ENCODE measurements around the gene ADCY9. TPM values are rescaled to one million over a fixed set of nuclear protein-coding genes. Genes with fewer than 3 reads are reported as not detected.

ADCY9 gene
- total and polyA plus RNA-seq, 2 experiments from 2014 or later = 1.9 to 21.9 TPM

DNA sequence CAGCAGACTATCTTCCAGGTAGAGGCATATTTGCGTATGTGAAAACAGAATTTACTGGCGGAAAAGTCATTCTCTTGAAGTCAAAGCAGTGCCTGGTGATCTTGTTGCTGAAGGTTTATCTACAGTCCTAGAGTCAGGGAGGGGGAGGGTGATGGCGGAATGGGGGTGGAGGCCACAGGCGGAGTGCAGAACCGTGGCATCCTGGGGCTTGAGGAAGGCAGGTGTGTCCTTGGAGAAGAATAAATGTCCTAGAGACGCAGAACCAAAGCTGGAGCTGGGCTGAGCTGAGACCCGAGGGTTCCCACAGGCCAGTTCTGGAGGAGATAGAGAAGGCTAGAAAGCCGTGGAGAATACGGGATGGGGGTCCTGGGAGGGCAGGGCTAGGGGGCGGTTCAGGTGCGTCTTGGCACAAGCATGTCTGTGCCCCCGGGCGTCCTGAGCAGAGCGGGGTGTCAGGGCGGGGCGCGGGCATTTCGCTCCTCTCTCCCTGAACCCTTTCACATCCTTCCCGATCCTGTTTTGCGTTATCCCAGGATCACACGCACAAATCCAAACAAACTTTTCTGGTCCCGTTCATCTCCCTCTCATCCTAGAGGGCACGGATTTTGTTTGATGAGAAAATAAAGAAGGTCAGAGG, 158.8 kb downstream of the ADCY9 start:
- H3K79me2 ChIP-seq (ENCODE audit: insufficient read depth) = no peaks in the 10 kb centered on the region
- no peaks in the 10 kb centered on the region for H3K36me3 ChIP-seq (ENCODE audit: low read depth)
- TF ChIP-seq EZH2 (IDR thresholded peaks at IDR 0.05; ENCODE audit: insufficient read depth, poor library complexity, severe bottlenecking) (no peak), EZH2phosphoT487 (IDR thresholded peaks at IDR 0.05; ENCODE audit: insufficient read depth, low read depth) (no peak)
- H3K27ac ChIP-seq = no peak overlapping the region
- H3K27me3 ChIP-seq (replicated peaks; ENCODE audit: insufficient read depth) = no peaks in the 10 kb centered on the region
- H3K4me3 ChIP-seq = no peak overlapping the region
- no peak for DNase-seq
- 79 to 81% methylated on average over 17 to 23 of the region's 23 CpGs for WGBS, 2 experiments (ENCODE audit: low coverage in 1 of 2, low lambda C conversion rate in 2 of 2, missing lambda C conversion rate in 2 of 2)
- peaks cover 10% of the 10 kb centered on the region; the same call in 1 of the 2 replicates for H3K4me1 ChIP-seq (ENCODE audit: insufficient read depth)
- H4K20me1 ChIP-seq (ENCODE audit: insufficient read depth) = no peaks in the 10 kb centered on the region
- in situ Hi-C loops (cut with MboI) = no loop called here
- H3F3A ChIP-seq (ENCODE audit: insufficient read depth) = peaks cover 4% of the 10 kb centered on the region
- no peak overlapping the region for H2AFZ ChIP-seq
- no peak overlapping the region for H3K9ac ChIP-seq
- no peak overlapping the region for H3K4me2 ChIP-seq (ENCODE audit: unreplicated experiment)
- H3K9me3 ChIP-seq (ENCODE audit: low read depth) = no peaks in the 10 kb centered on the region
- H3K9me2 ChIP-seq (ENCODE audit: insufficient read depth) = no peaks in the 10 kb centered on the region

DNA sequence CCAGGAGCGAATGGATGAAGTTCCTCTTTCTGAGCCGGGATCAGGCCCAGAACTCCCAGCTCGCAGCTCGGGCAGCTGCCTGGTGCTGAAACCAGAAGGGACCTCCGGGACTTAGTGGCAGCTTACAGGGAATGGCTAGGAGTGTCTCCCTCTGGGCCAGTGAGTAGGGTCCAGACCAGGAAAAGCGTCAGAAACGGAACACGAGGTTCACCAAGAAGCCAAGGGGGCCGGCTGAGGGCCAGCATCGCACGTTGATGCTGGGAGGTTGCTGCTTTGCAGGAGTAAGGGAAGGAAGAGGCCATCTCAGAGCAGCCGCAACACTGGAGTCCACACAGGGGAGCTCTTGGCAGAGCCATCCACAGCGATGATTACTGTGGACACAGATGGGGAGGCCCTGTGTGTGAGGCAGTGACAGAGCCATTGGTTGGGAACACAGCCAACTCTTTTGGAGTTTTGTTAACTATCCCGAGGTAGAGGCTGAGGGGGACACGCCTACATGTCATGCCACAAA, 161.8 kb downstream of the ADCY9 start:
- in situ Hi-C loops (cut with MboI) = no loop called here
- WGBS, 2 experiments (ENCODE audit: low coverage in 1 of 2, low lambda C conversion rate in 2 of 2, missing lambda C conversion rate in 2 of 2) = 69 to 72% methylated on average over 15 of the region's 15 CpGs
- Histone ChIP-seq H3F3A (ENCODE audit: insufficient read depth) (peaks cover 28% of the 10 kb centered on the region), H3K9me3 (ENCODE audit: low read depth) (no peaks in the 10 kb centered on the region), H2AFZ (no peak overlapping the region), H3K27ac (no peak overlapping the region), H3K9me2 (ENCODE audit: insufficient read depth) (no peaks in the 10 kb centered on the region), H3K9ac (no peak overlapping the region), H3K27me3 (replicated peaks; ENCODE audit: insufficient read depth) (no peaks in the 10 kb centered on the region), H4K20me1 (ENCODE audit: insufficient read depth) (no peaks in the 10 kb centered on the region), H3K4me1 (ENCODE audit: insufficient read depth) (peaks cover 29% of the 10 kb centered on the region), H3K4me3 (no peak overlapping the region), H3K36me3 (ENCODE audit: low read depth) (no peaks in the 10 kb centered on the region), H3K79me2 (ENCODE audit: insufficient read depth) (no peaks in the 10 kb centered on the region), H3K4me2 (ENCODE audit: unreplicated experiment) (no peak overlapping the region)
- no peak for DNase-seq
- TF ChIP-seq EZH2 (IDR thresholded peaks at IDR 0.05; ENCODE audit: insufficient read depth, poor library complexity, severe bottlenecking) (no peak), EZH2phosphoT487 (IDR thresholded peaks at IDR 0.05; ENCODE audit: insufficient read depth, low read depth) (no peak)

DNA sequence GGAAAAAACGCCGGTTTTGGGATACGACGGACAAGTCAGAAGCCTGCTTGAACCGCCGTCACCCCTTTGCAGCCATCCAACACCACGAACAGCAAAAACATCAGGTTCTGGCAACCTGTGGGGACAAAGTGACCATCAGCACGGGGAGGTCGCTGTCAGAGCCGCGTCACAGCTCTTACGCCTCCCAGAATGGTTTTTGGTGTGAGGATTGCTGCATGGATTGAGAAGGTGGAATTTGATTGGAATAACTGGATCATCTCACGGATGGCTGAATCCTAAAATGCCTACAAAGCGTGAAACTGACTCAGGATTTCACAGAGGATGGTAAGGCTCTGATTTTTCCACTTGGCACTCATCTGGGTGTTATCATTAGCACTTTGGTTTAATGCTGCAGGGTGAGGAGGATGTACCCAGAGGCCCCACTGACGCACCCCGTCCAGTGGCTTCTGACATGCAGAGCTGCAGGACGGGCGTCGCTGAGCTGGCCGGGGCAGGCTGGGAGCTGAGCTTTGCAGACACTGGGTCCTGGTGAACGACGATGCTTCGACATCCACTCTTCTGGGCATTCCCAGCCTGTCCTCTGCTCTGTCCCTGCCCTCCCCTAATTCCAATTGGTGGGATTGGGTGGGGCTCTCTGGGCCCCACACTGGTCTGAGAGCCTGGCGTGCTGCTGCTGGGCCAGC, 162.4 kb downstream of the ADCY9 start:
- H3F3A ChIP-seq (ENCODE audit: insufficient read depth) = peaks cover 28% of the 10 kb centered on the region
- in situ Hi-C loops (cut with MboI) = no loop called here
- peaks cover 31% of the 10 kb centered on the region for H3K4me1 ChIP-seq (ENCODE audit: insufficient read depth)
- TF ChIP-seq EZH2 (IDR thresholded peaks at IDR 0.05; ENCODE audit: insufficient read depth, poor library complexity, severe bottlenecking) (no peak), EZH2phosphoT487 (IDR thresholded peaks at IDR 0.05; ENCODE audit: insufficient read depth, low read depth) (no peak)
- H2AFZ ChIP-seq = no peak overlapping the region
- no peaks in the 10 kb centered on the region for H3K79me2 ChIP-seq (ENCODE audit: insufficient read depth)
- H4K20me1 ChIP-seq (ENCODE audit: insufficient read depth) = no peaks in the 10 kb centered on the region
- no peak overlapping the region for H3K4me3 ChIP-seq
- H3K36me3 ChIP-seq (ENCODE audit: low read depth) = no peaks in the 10 kb centered on the region
- no peaks in the 10 kb centered on the region for H3K9me2 ChIP-seq (ENCODE audit: insufficient read depth)
- 91 to 93% methylated on average over 23 to 24 of the region's 24 CpGs for WGBS, 2 experiments (ENCODE audit: low coverage in 1 of 2, low lambda C conversion rate in 2 of 2, missing lambda C conversion rate in 2 of 2)
- no peak overlapping the region for H3K27ac ChIP-seq
- no peaks in the 10 kb centered on the region for H3K9me3 ChIP-seq (ENCODE audit: low read depth)
- no peak overlapping the region for H3K4me2 ChIP-seq (ENCODE audit: unreplicated experiment)
- DNase-seq = no peak
- no peaks in the 10 kb centered on the region for H3K27me3 ChIP-seq (replicated peaks; ENCODE audit: insufficient read depth)
- no peak overlapping the region for H3K9ac ChIP-seq

DNA sequence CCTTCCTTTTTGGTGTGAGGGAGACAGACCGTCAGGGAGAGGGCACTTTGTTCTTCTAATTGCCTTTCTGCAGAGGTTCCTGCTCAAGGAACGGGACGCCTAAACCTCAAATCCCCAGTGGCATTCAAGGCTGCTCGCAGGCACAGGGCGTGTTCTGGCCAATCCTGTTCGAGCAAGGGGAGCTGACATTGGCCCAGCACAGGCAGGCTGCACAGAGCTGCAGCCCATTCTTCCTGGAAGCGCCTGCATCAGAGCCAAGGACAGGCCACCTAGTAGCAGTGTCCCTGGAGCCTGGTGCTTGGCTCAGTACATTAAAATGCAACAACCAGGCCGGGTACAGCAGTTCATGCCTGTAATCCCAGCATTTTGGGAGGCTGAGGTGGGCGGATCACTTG, 163.5 kb downstream of the ADCY9 start:
- Histone ChIP-seq H3K9me3 (ENCODE audit: low read depth) (no peaks in the 10 kb centered on the region), H3F3A (ENCODE audit: insufficient read depth) (peaks cover 28% of the 10 kb centered on the region), H4K20me1 (ENCODE audit: insufficient read depth) (no peaks in the 10 kb centered on the region), H3K79me2 (ENCODE audit: insufficient read depth) (no peaks in the 10 kb centered on the region), H3K36me3 (ENCODE audit: low read depth) (no peaks in the 10 kb centered on the region), H3K9me2 (ENCODE audit: insufficient read depth) (no peaks in the 10 kb centered on the region), H3K27ac (no peak overlapping the region), H3K9ac (no peak overlapping the region), H3K27me3 (replicated peaks; ENCODE audit: insufficient read depth) (no peaks in the 10 kb centered on the region), H3K4me3 (no peak overlapping the region), H3K4me2 (ENCODE audit: unreplicated experiment) (peak overlapping the region; percentile 64), H3K4me1 (ENCODE audit: insufficient read depth) (peaks cover 31% of the 10 kb centered on the region), H2AFZ (no peak overlapping the region)
- TF ChIP-seq EZH2 (IDR thresholded peaks at IDR 0.05; ENCODE audit: insufficient read depth, poor library complexity, severe bottlenecking) = no peak
- TF ChIP-seq EZH2phosphoT487 (IDR thresholded peaks at IDR 0.05; ENCODE audit: insufficient read depth, low read depth) = no peak
- in situ Hi-C loops (cut with MboI) = no loop called here
- peak; percentile 55 for DNase-seq
- WGBS, 2 experiments (ENCODE audit: low coverage in 1 of 2, low lambda C conversion rate in 2 of 2, missing lambda C conversion rate in 2 of 2) = 9 to 12% methylated on average over 9 of the region's 9 CpGs
